ENCODE data around the gene MPL.

- TF ChIP-seq CTCF (IDR thresholded peaks at IDR 0.05 in 2 of 3, conservative IDR thresholded peaks at IDR 0.05 in 1 of 3; ENCODE audit: borderline replicate concordance in 1 of 3, insufficient read depth in 1 of 3, low read depth in 2 of 3, low read length in 2 of 3) (no peak), POLR2A (IDR thresholded peaks at IDR 0.05; ENCODE audit: borderline replicate concordance, extremely low read depth, insufficient read depth, insufficient read length) (no peak), EZH2 (IDR thresholded peaks at IDR 0.05) (no peak), CEBPB (IDR thresholded peaks at IDR 0.05; ENCODE audit: low read depth) (no peak), SP1 (IDR thresholded peaks at IDR 0.05; ENCODE audit: low read depth) (no peak), REST (IDR thresholded peaks at IDR 0.05; ENCODE audit: low read depth) (no peak), SIN3A (IDR thresholded peaks at IDR 0.05; ENCODE audit: low read depth) (no peak), YY1 (IDR thresholded peaks at IDR 0.05; ENCODE audit: extremely low read depth, insufficient replicate concordance, low read depth, low read length) (no peak), POLR2AphosphoS5 (IDR thresholded peaks at IDR 0.05; ENCODE audit: low read depth, low read length) (no peak)
Observed at GRCh38 chr1:43339584-43340232, 2.1 kb downstream of the MPL start.
